HG02973 (cell line): ENCODE measurements around the gene PSMB7.
"Not testable (repeated sequence)": the region's sequence is repeated elsewhere in the genome, so short reads cannot be mapped to it uniquely, and the experiment has no call there.

ENCODE experiments used
- ATAC-seq: cut with Tn5 transposase; IDR thresholded peaks from one replicate; pipeline ENCODE4 v1.9.1; 2021; ENCODE audit warnings: moderate library complexity; ENCODE audit not compliant: unreplicated experiment

PSMB7 gene

GRCh38 chr9:124443625-124444024 lies 28.4 kb upstream of the PSMB7 start:
- no peak for ATAC-seq

DNA sequence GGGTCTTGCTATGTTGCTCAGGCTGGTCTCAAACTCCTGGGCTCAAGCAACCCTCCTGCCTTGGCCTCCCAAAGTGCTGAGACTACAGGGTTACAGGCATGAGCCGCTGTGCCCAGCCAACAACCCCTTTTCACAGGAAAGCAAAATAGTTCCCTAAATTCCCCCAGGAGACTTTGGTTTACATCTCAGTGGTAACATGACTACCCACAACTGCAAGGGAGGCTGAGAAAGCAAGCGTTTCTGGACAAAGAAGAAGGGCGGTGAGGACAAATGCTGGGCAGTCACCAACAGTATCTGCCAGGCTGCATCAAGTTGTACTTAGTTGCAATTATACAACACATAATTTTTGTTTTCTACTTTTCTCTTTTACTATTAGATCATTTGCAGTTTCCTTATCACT lies 27.6 kb upstream of the PSMB7 start:
- no peak for ATAC-seq

GRCh38 chr9:124442379-124442778 lies 27.1 kb upstream of the PSMB7 start:
- no peak for ATAC-seq

DNA sequence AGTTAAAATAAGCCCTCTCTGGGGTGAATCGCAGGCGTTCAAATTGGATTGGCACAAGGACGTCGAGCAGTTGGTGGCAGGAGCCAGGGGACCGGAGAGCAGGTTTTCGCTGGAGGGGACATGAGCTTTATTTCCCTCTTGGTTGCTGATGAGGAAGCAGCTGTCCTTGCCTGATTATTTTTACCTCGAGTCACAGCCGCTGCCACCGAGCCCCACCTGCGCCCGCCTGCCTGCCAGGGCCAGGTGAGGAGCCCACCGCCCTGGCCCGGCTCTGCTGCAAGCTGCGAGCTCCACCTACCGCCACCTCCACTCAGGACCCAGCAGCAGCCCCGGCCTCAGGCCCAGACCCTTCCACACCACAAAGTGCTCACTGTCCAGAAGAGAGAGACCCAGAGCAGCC lies 26.0 kb upstream of the PSMB7 start:
- no peak for ATAC-seq

GRCh38 chr9:124440786-124441185 lies 25.5 kb upstream of the PSMB7 start:
- ATAC-seq, result no peak

GRCh38 chr9:124439686-124440243 lies 24.5 kb upstream of the PSMB7 start:
- ATAC-seq, result no peak

- no peak for ATAC-seq
Measured at GRCh38 chr9:124439086-124439485, 23.8 kb upstream of the PSMB7 start.

GRCh38 chr9:124438091-124438490 lies 22.8 kb upstream of the PSMB7 start:
- ATAC-seq, result no peak

GRCh38 chr9:124437086-124437485 lies 21.8 kb upstream of the PSMB7 start:
- ATAC-seq, result no peak

- ATAC-seq, result no peak
Measured at GRCh38 chr9:124436320-124436719, 21.1 kb upstream of the PSMB7 start.

DNA sequence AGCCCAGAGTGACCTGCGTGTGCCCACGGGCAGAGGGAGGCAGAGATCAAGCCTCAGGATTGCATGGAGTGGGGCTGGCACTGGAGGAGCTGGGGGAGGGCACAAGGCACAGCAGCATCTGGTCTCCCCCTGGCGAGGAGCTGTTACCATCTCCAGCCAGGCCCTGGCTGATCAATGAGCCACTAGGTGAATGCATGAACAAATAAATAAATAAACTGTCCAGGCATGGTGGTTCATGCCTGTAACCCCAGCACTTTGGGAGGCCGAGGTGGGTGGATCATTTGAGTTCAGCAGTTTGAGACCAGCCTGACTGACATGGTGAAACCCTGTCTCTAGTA lies 14.3 kb upstream of the PSMB7 start:
- ATAC-seq, result no peak

- ATAC-seq, result no peak
Measured at GRCh38 chr9:124428751-124429529, 13.7 kb upstream of the PSMB7 start.

DNA sequence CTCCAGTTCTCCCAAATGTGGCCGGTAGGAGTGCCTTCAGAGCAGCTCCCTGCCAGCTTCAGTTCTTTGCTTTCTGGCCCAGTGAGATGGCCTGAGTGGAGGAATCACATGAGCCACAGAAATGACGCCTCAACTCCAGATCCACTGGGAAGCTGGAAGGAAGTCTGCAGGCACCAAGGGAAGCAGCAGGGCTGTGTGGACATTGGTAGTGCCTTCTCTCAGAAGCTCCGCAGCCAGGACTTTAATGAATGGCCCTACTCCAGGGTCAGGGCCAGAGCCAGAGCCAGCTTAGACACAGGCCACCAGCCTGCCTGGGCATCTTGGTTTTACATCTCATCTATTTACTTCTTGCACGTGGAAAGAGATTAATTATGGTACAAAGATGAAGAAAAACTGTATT lies 12.0 kb upstream of the PSMB7 start:
- ATAC-seq, result no peak

DNA sequence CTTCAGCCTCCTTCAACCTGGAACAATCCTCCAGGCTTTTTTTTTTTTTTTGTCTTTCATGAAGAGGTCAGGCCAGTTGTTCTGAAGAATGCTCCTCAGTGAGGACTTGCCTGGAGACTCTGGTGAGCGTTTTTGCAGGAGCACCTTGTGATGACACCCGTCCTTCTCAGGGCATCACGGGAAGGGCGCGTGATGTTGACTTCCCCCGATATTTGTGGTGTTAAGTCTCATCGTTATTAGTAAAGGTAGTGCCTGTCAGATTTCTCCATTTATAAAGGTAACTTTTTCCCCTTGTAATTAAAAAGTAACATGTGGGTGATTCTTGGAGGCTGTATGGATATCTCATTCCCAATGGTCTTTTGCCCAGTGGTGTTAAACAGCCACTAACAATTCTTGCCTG lies 11.1 kb upstream of the PSMB7 start:
- ATAC-seq, result no peak

- not testable (repeated sequence) for ATAC-seq
Measured at GRCh38 chr9:124425733-124426132, 10.5 kb upstream of the PSMB7 start.

DNA sequence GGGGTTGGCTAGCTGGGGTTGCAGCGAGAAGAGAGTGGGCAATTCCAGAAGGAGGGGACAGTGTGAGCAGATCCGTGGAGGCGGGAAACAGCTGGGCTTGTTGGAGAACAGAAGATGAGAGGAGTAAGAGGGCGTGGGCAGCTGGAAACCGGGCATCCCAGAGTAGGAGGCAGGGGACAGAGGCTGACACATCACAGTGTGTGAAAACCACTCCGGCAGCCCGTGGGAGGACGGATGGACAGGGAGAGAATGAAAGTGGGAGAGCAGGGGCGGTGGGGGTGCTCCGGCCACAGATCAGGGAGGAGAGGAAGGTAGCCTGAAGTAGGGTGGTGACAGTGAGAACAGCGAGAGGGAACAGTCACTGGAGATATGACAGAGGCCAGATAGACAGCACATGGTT lies 8.3 kb upstream of the PSMB7 start:
- ATAC-seq, result no peak

DNA sequence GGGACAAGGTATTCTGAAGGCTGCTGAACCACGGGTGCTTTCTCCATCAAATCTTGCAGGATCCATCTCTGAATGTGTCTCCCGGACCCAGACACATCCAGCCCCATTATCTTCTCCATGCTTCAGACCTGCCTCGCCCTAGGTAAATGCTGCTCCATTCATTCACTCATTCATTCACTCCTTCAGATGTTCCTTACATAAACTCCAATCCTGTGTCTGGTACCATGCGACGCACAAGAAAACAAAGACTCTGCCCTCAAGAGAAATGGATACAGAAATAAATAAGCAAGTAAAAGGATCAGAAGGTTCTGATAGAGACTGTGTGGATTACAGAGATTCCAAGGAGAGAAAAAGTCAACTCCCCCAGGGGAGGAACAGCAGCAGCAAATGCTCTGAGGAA lies 7.9 kb upstream of the PSMB7 start:
- ATAC-seq, result no peak

DNA sequence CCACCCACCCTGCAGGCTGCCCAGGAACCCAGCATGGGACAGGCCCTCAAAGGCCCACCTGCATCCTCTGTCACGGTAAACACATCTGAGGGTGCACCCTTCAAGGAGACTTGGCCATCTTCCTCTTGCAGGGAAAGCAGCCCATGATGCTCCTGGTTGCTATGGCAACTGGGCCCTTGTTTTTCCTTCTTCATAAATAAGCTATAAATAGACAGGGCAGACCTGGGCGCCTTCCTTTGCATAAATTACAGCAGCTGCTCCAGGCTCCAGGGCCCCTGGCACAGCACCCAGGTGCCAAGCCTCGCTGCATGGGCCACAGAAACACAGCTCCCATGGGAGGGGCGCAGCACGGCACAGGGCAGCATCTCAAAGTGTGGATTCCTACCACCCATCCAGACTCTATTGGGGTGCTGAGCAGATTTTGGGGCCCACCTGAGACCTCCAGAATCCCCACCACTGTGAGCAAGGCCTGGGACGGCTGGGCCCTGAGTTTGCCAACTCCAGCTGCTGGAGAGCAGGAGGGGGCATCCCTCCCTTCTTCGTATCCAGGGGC lies 5.8 kb upstream of the PSMB7 start:
- ATAC-seq, result no peak

DNA sequence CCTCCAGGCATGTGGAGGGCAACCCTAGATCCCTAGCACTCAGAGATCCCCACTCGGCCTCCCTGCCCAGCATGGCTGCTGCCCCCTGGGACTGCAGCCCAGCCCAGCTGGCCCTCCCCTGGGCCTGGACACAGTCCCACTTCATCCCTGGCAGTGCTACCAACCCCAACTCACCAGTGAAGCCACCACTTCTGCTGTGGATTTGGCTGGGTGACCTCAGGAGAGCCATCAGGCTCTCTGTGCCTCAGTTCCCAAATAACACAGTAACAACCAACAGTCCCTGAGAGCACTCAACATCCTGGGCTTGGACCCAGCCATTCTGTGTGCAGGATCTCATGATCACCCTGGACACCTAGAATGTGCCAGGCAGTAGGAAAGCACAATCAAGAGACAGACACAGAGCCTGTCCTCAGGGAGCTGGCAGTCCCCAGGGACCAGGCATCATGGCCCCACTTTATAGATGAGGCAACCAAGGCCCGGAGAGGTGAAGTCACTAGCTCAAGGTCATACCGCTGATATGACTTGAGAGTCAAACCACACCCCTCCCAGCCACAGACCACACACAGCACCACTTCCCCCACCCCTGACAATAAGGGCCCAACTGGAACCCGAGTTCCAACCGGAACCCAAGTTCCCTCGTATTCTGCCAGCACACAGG lies 4.7 kb upstream of the PSMB7 start:
- ATAC-seq, result no peak

DNA sequence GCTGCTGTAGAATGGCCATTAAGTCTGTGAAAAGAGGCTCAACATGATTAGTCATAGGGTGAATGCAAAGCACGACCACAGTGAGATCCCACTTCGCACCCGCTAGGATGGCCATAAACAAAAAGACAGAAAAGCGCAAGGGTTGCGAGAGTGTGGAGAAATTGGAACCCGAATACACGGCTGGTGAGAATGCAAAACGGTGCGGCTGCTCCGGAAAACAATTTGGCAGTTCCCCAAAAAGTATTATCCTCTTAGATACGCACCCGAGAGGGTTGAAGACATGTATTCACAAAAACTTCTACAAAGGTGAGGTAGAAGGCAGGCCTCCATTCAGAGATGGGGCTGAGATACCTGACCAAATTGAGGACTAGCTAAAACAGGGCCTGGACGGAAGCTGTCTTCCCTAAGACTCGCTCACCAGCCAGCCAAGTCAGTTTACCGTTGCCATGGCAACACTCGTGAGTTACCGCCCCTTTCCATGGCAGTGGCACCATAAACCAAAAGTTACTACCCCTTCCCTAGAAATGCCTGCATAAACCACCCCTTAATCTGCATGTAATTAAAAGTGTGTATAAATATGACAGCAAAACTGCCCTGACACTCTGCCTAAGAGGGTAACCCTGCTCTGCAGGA lies 726 bp upstream of the PSMB7 start:
- ATAC-seq, result no peak

GRCh38 chr9:124414612-124415011 lies 630 bp downstream of the PSMB7 start:
- ATAC-seq, result no peak

- ATAC-seq, result no peak
Measured at GRCh38 chr9:124412228-124412575, 3.0 kb downstream of the PSMB7 start.
